IMR-90 (cell line): ENCODE data around the gene PCSK5. TPM values are rescaled to one million over a fixed set of nuclear protein-coding genes. Genes with fewer than 3 reads are reported as not detected.

Source experiments
- ATAC-seq: fragments of 200-7000 bp; cut with Tn5 transposase; 2 replicates; pipeline ENCODE4 v1.9.1; 2020; ENCODE audit warnings: low read depth, mild to moderate bottlenecking, moderate library complexity
- BruUV-seq: library from RNA; stranded (reverse); fragments of 400-500 nt; replicated peaks from 2 replicates; lab custom pipeline; 2021; lab: Mats Ljungman, UMichigan
- CTCF ChIA-PET: fragments of 300-600 bp; formaldehyde crosslinking; extraction: SDS; loops from one replicate; lab custom pipeline; 2021; ENCODE audit warnings: antibody characterized with exemption; lab: Yijun Ruan, JAX
- POLR2A ChIA-PET: fragments of 300-600 bp; sonication (Branson Sonifier 250); formaldehyde crosslinking; loops from one replicate; lab custom pipeline; 2022; ENCODE audit warnings: antibody characterized with exemption; ENCODE audit not compliant: unreplicated experiment; lab: Charles Lee
- DNase-seq: peaks from one replicate; pipeline ENCODE4 v3.0.0; 2013
- H2AFZ ChIP-seq: replicated peaks from 2 replicates; pipeline ENCODE3; 2013; ENCODE audit warnings: low read length, mild to moderate bottlenecking; ENCODE audit not compliant: poor library complexity
- H2AK5ac ChIP-seq: 2 replicates; pipeline ENCODE4 v1.6.1; 2013; ENCODE audit warnings: low read depth, low read length, inconsistent platforms
- H2AK9ac ChIP-seq: replicated peaks from 2 replicates; pipeline ENCODE3; 2013; ENCODE audit warnings: mild to moderate bottlenecking, low read depth, low read length, moderate library complexity; ENCODE audit not compliant: poor library complexity
- H2BK120ac ChIP-seq: 2 replicates; pipeline ENCODE4 v1.6.1; 2013; ENCODE audit warnings: low read depth, low read length, inconsistent platforms
- H2BK15ac ChIP-seq: 3 replicates; pipeline ENCODE4 v1.6.1; 2013; ENCODE audit warnings: low read depth, low read length, inconsistent platforms
- H2BK20ac ChIP-seq: 2 replicates; pipeline ENCODE4 v1.6.1; 2013; ENCODE audit warnings: low read depth, mild to moderate bottlenecking, inconsistent platforms, low read length, moderate library complexity
- H2BK5ac ChIP-seq: 2 replicates; pipeline ENCODE4 v1.6.1; 2013; ENCODE audit warnings: mild to moderate bottlenecking, low read depth, low read length, inconsistent platforms; ENCODE audit not compliant: poor library complexity, severe bottlenecking
- H3K14ac ChIP-seq: replicated peaks from 2 replicates; pipeline ENCODE4 v1.6.1; 2013; ENCODE audit warnings: low read depth, low read length, inconsistent platforms
- H3K18ac ChIP-seq: 2 replicates; pipeline ENCODE4 v1.6.1; 2013; ENCODE audit warnings: low read depth, low read length, control low read depth
- H3K23ac ChIP-seq: 2 replicates; pipeline ENCODE4 v1.6.1; 2013; ENCODE audit warnings: low read depth, low read length, inconsistent platforms
- H3K27ac ChIP-seq: 2 replicates; pipeline ENCODE4 v1.5.1; 2013; ENCODE audit warnings: mild to moderate bottlenecking, control low read depth, low read length; ENCODE audit not compliant: insufficient read depth
- H3K27me3 ChIP-seq: 2 replicates; pipeline ENCODE4 v1.6.1; 2013; ENCODE audit warnings: low read length; ENCODE audit not compliant: control insufficient read depth, insufficient read depth
- H3K36me3 ChIP-seq: 2 replicates; pipeline ENCODE4 v1.6.1; 2013; ENCODE audit warnings: low read length, mixed read lengths; ENCODE audit not compliant: control insufficient read depth, insufficient read depth
- H3K4ac ChIP-seq: 2 replicates; pipeline ENCODE4 v1.6.1; 2013; ENCODE audit warnings: low read depth, low read length, inconsistent platforms
- H3K4me1 ChIP-seq: 2 replicates; pipeline ENCODE4 v1.6.1; 2013; ENCODE audit warnings: low read length, mixed read lengths; ENCODE audit not compliant: control insufficient read depth, insufficient read depth
- H3K4me2 ChIP-seq: 2 replicates; pipeline ENCODE4 v1.6.1; 2013; ENCODE audit warnings: low read depth, mild to moderate bottlenecking, control low read depth, low read length, moderate library complexity
- H3K4me3 ChIP-seq: 2 replicates; pipeline ENCODE4 v1.5.1; 2013; ENCODE audit warnings: low read depth, mild to moderate bottlenecking, control low read depth, low read length, moderate library complexity; ENCODE audit not compliant: insufficient read depth
- H3K56ac ChIP-seq: 2 replicates; pipeline ENCODE4 v1.6.1; 2013; ENCODE audit warnings: low read length, inconsistent platforms; ENCODE audit not compliant: insufficient read depth; ENCODE audit errors: extremely low read depth
- H3K79me1 ChIP-seq, 2 experiments: 2 replicates each; pipeline ENCODE4 v1.6.1; 2013; ENCODE audit warnings: low read length in 2 of 2, inconsistent platforms in 1 of 2, low read depth in 1 of 2
- H3K9ac ChIP-seq: 2 replicates; pipeline ENCODE4 v1.6.1; 2013; ENCODE audit warnings: low read depth, low read length, control low read depth
- H3K9me1 ChIP-seq: 2 replicates; pipeline ENCODE4 v1.6.1; 2013; ENCODE audit warnings: low read length, inconsistent platforms; ENCODE audit not compliant: insufficient read depth
- H3K9me3 ChIP-seq: 2 replicates; pipeline ENCODE4 v1.6.1; 2013; ENCODE audit warnings: low read length; ENCODE audit not compliant: control insufficient read depth, insufficient read depth
- H4K20me1 ChIP-seq: 2 replicates; pipeline ENCODE4 v1.6.1; 2013; ENCODE audit warnings: low read length, inconsistent platforms; ENCODE audit not compliant: insufficient read depth
- H4K5ac ChIP-seq: 2 replicates; pipeline ENCODE4 v1.6.1; 2013; ENCODE audit warnings: mild to moderate bottlenecking, low read depth, low read length, control low read depth
- H4K8ac ChIP-seq, 2 experiments: 2 replicates each; pipeline ENCODE4 v1.6.1; 2013; ENCODE audit warnings: low read depth in 2 of 2, low read length in 2 of 2, control low read depth in 1 of 2, inconsistent platforms in 1 of 2
- H4K91ac ChIP-seq: 2 replicates; pipeline ENCODE4 v1.6.1; 2013; ENCODE audit warnings: low read depth, low read length, inconsistent platforms; ENCODE audit not compliant: insufficient read depth
- BHLHE40 ChIP-seq: fragments of 150-350 bp; IDR thresholded peaks from 2 replicates; pipeline ENCODE4 v1.6.1; 2016; ENCODE audit warnings: mild to moderate bottlenecking, low read depth, low read length
- CEBPB ChIP-seq: IDR thresholded peaks from 2 replicates; pipeline ENCODE4 v1.6.1; 2012; ENCODE audit warnings: low read depth, low read length, improper control_type of control experiment
- ELK1 ChIP-seq: fragments of 150-350 bp; IDR thresholded peaks from 2 replicates; pipeline ENCODE4 v1.6.1; 2016; ENCODE audit warnings: low read depth, mild to moderate bottlenecking, low read length, moderate library complexity, borderline replicate concordance
- FOS ChIP-seq: fragments of 150-350 bp; IDR thresholded peaks from 2 replicates; pipeline ENCODE4 v1.6.1; 2016; ENCODE audit warnings: low read depth, low read length
- MAZ ChIP-seq: IDR thresholded peaks from 2 replicates; pipeline ENCODE4 v1.6.1; 2012; ENCODE audit warnings: low read depth, mild to moderate bottlenecking, low read length, improper control_type of control experiment, moderate library complexity, borderline replicate concordance
- MXI1 ChIP-seq: IDR thresholded peaks from 2 replicates; pipeline ENCODE4 v1.6.1; 2012; ENCODE audit warnings: low read depth, mild to moderate bottlenecking, low read length, moderate library complexity, borderline replicate concordance
- NFE2L2 ChIP-seq: fragments of 150-350 bp; IDR thresholded peaks from 2 replicates; pipeline ENCODE4 v1.6.1; 2016; ENCODE audit warnings: low read depth, mild to moderate bottlenecking, low read length
- RCOR1 ChIP-seq: IDR thresholded peaks from 2 replicates; pipeline ENCODE4 v1.6.1; 2012; ENCODE audit warnings: mild to moderate bottlenecking, low read length, improper control_type of control experiment; ENCODE audit not compliant: insufficient replicate concordance
- WGBS, 2 experiments: methylation state at CpG; one replicate each; pipeline versions ENCODE4 v1.1.5 to v1.1.7; 2013; ENCODE audit warnings: missing lambda C conversion rate in 2 of 2; ENCODE audit not compliant: insufficient read length in 1 of 2; ENCODE audit errors: extremely low coverage in 2 of 2; 5-methylcytosine and 5-hydroxymethylcytosine counted together
- dilution Hi-C: fragments of 300-500 bp; cut with HindIII; formaldehyde crosslinking; loops from one replicate; pipeline ENCODE4 v1.14.3; 2018; ENCODE audit warnings: low sequenced_read_pairs; ENCODE audit not compliant: unreplicated experiment
- in situ Hi-C: fragments of 300-500 bp; cut with MboI; formaldehyde crosslinking; loops from 3 replicates; pipeline ENCODE4 v1.14.3; 2019; ENCODE audit warnings: low sequenced_read_pairs, inconsistent platforms, mixed read lengths
- intact Hi-C: fragments of 100-400 bp; cut with micrococcal nuclease; formaldehyde crosslinking; loops from 2 replicates; pipeline ENCODE4 v1.10.0; 2022
- polyA plus RNA-seq, 3 experiments: library from polyadenylated mRNA; depleted of rRNA; stranded (reverse); fragments of >200 nt; gene quantifications; 2 replicates each; pipeline ENCODE4 v1.2.3, GENCODE V29; 2012; ENCODE audit warnings: low replicate concordance in 1 of 3
- total RNA-seq: library from RNA; depleted of rRNA; stranded (reverse); fragments of >200 nt; gene quantifications from 2 replicates; pipeline ENCODE4 v1.2.3, GENCODE V29; 2012

Gene PCSK5
- total and polyA plus RNA-seq, 2 of the 4 experiments (the other 2 are of a cell fraction), result 1.5 to 3.0 TPM

- no peak overlapping the region for H3K56ac ChIP-seq
- H3K9ac ChIP-seq, result no peak overlapping the region
- H3K27me3 ChIP-seq, result peaks cover 19% of the 10 kb centered on the region
- H4K8ac ChIP-seq, result no peak overlapping the region
- no TSS peak for BruUV-seq
- H2BK20ac ChIP-seq, result no peak overlapping the region
- H2BK15ac ChIP-seq, result no peak overlapping the region
- H2BK5ac ChIP-seq, result no peak overlapping the region
- CTCF ChIA-PET, result no interaction called here
- H3K9me1 ChIP-seq, result peaks cover 2% of the 10 kb centered on the region; the same call in 1 of the 2 replicates
- no peak overlapping the region for H3K14ac ChIP-seq
- no peaks in the 10 kb centered on the region for H3K36me3 ChIP-seq
- no peak for DNase-seq
- no peak overlapping the region for H2AFZ ChIP-seq
- no peak overlapping the region for H3K4me3 ChIP-seq
- no peak overlapping the region for H4K91ac ChIP-seq
- H2AK5ac ChIP-seq, result no peak overlapping the region
- dilution Hi-C loops, result no loop called here
- WGBS, 2 experiments, result no CpG with 5 or more reads among the region's 3 CpGs
- no peaks in the 10 kb centered on the region for H3K4me1 ChIP-seq
- H4K20me1 ChIP-seq, result no peaks in the 10 kb centered on the region
- in situ Hi-C loops, result no loop called here
- H3K18ac ChIP-seq, result no peak overlapping the region
- no peaks in the 10 kb centered on the region; the same call in 1 of the 2 replicates for H3K9me3 ChIP-seq
- H4K5ac ChIP-seq, result no peak overlapping the region
- H3K4ac ChIP-seq, result no peak overlapping the region
- H3K4me2 ChIP-seq, result no peak overlapping the region
- no peak overlapping the region for H2BK120ac ChIP-seq
- intact Hi-C loops, result no loop called here
- POLR2A ChIA-PET, result no interaction called here
- TF ChIP-seq CEBPB (no peak), BHLHE40 (no peak), FOS (no peak), MAZ (no peak), NFE2L2 (no peak), MXI1 (no peak), ELK1 (no peak), RCOR1 (no peak)
- H3K23ac ChIP-seq, result no peak overlapping the region
- no peak overlapping the region for H2AK9ac ChIP-seq
- H3K79me1 ChIP-seq, result no peaks in the 10 kb centered on the region
- H3K27ac ChIP-seq, result no peak overlapping the region
- no peak for ATAC-seq
These were observed 463.7 kb downstream of the PCSK5 start for GRCh38 chr9:76354221-76354620.
